Measurements from ENCODE around the gene CFAP65.

DNA sequence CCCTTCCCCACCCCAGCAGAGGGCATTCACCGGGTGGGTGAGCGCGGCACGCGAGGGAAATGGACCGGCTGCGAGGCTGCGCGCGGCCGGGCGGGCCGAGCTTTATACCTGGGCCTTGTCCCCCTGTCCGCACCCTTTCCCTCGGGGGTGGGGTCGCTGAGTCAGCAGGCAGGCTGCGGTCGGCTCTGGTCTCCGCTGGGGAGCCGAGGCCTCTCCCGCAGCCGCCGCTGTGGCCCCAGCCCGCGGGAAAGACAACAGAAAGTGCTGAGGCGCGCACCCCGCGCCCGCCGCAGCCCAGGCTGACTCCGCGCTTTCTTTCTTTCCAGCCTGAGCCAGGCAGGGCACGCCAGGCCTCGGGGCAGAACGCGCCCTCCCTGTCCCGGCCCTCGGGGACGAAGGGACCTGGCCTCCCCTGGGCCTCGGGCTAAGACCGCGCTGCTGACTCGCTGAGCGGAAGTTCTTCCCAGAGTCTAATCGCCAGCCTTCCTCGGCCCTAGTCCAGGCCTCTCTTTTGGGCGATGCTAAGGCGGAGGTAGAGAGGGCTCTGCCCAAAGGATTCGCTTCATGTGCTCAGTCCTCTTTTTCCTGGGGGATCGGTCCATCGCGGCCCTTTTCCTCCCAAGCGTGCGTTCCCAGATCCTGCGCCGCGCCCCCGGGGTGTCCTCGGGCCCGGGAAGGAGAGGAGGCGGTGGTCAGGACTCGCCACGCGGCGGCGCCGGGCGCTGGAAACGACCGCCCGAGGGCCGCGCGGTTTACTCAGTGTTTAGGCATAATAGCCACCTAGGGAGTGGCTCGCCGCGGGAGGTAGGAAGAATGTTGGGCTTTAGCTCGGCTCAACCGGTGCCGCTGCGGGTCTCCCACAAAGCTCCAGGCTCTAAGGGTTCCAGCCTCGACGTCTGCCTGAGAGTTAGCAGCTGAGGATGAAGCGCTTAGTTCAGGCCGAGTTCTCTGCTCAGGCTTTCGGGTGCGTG is 47.7 kb downstream of the CFAP65 start, which contains the start of gene CRYBA2:
- TF ChIP-seq, protein P1, sequence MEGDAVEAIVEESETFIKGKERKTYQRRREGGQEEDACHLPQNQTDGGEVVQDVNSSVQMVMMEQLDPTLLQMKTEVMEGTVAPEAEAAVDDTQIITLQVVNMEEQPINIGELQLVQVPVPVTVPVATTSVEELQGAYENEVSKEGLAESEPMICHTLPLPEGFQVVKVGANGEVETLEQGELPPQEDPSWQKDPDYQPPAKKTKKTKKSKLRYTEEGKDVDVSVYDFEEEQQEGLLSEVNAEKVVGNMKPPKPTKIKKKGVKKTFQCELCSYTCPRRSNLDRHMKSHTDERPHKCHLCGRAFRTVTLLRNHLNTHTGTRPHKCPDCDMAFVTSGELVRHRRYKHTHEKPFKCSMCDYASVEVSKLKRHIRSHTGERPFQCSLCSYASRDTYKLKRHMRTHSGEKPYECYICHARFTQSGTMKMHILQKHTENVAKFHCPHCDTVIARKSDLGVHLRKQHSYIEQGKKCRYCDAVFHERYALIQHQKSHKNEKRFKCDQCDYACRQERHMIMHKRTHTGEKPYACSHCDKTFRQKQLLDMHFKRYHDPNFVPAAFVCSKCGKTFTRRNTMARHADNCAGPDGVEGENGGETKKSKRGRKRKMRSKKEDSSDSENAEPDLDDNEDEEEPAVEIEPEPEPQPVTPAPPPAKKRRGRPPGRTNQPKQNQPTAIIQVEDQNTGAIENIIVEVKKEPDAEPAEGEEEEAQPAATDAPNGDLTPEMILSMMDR (IDR thresholded peaks at IDR 0.05; ENCODE audit: low read depth, low read length, poor library complexity, severe bottlenecking), result no peak
- no peak; the same call in 1 of the 2 replicates for TF ChIP-seq EZH2phosphoT487 (IDR thresholded peaks at IDR 0.05; ENCODE audit: borderline replicate concordance, low read length)
